Esophagus (tissue), 2 donors: Measurements from ENCODE around the gene TCP11. TPM values are rescaled to one million over a fixed set of nuclear protein-coding genes. Genes with fewer than 3 reads are reported as not detected.

Experiments
- H3K27ac ChIP-seq, 2 donors: one replicate each; pipeline ENCODE4 v1.5.1; 2013; ENCODE audit warnings: low read depth in 2 of 2, mild to moderate bottlenecking in 2 of 2, inconsistent platforms in 1 of 2, low read length in 1 of 2, moderate library complexity in 1 of 2
- H3K27me3 ChIP-seq, 2 donors: one replicate each; pipeline ENCODE4 v1.6.1; 2013; ENCODE audit warnings: low read length in 2 of 2, control low read depth in 1 of 2, mild to moderate bottlenecking in 1 of 2; ENCODE audit not compliant: insufficient read depth in 2 of 2, control insufficient read depth in 1 of 2
- H3K36me3 ChIP-seq, 2 donors: one replicate each; pipeline ENCODE4 v1.6.1; 2013; ENCODE audit warnings: low read length in 1 of 2; ENCODE audit not compliant: control insufficient read depth in 2 of 2, insufficient read depth in 2 of 2
- H3K4me1 ChIP-seq, 2 donors: one replicate each; pipeline ENCODE4 v1.6.1; 2013; ENCODE audit warnings: low read length in 1 of 2; ENCODE audit not compliant: control insufficient read depth in 2 of 2, insufficient read depth in 2 of 2
- H3K4me3 ChIP-seq, 2 donors: one replicate each; pipeline ENCODE4 v1.5.1; 2013; ENCODE audit warnings: low read length in 2 of 2, mild to moderate bottlenecking in 2 of 2, low read depth in 1 of 2, moderate library complexity in 1 of 2
- H3K9me3 ChIP-seq, 2 donors: one replicate each; pipeline ENCODE4 v1.6.1; 2013; ENCODE audit warnings: mild to moderate bottlenecking in 2 of 2, low read depth in 1 of 2, low read length in 1 of 2, moderate library complexity in 1 of 2; ENCODE audit not compliant: control insufficient read depth in 2 of 2, insufficient read depth in 1 of 2
- WGBS, 2 donors: extraction: QIAGEN DNeasy Blood & Tissue Kit; methylation state at CpG; one replicate each; pipeline ENCODE4 v1.1.7; 2013; 5-methylcytosine and 5-hydroxymethylcytosine counted together
- polyA plus RNA-seq, 2 donors: library from polyadenylated mRNA; stranded (reverse); fragments of 200-250 nt; gene quantifications; one replicate each; pipeline ENCODE4 v1.2.3, GENCODE V29; 2013
- donor health status: healthy with polysubstance abuse.
- donor health status: Bipolar disorder and iron deficiency.

TCP11 gene
- polyA plus RNA-seq, 2 donors: 0.02 TPM; not detected in 1

DNA sequence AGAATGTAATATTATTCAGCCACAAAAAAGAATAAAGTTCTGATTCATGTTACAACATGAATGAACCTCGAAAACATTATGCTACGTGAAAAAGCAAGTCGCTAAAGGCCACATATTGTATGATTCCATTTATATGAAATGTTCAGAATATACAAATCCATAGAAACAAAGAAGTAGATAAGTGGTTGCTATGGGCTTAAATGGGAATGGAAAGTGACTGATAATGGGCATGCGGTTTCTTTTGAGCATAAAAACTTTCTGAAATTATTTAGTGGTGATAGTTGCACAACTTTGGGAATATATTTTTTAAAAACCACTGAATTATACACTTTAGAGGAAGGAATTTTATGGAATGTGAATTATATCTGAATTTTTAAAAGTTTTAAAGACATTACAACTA lies 33.4 kb upstream of the TCP11 start:
- Histone ChIP-seq H3K27me3 (no peaks in the 10 kb centered on the region), H3K9me3 (peaks cover 0 to 2% of the 10 kb centered on the region in 2 donors), H3K27ac (no peak overlapping the region), H3K4me3 (no peak overlapping the region), H3K4me1 (no peaks in the 10 kb centered on the region), H3K36me3 (no peaks in the 10 kb centered on the region)
- 73 to 80% methylated on average over 4 of the region's 4 CpGs for WGBS, 2 donors

DNA sequence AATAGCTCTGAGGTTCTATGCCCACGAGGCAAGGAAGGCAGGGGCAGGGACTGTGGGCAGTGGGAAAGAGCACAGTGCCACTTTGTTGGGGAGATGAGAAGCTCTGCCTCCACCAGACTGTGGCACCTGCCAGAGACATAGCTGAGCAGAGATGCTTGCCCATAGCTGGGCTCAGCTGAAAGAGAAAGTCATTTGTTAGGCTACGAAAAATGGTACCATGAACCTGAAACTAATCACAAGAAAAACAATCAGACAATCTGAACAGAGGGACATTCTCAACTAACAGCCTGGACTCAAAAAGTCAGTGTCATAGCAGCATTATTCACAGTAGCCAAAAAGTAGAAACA lies 32.9 kb upstream of the TCP11 start:
- Histone ChIP-seq H3K36me3 (no peaks in the 10 kb centered on the region), H3K27ac (no peak overlapping the region), H3K9me3 (peaks cover 0 to 2% of the 10 kb centered on the region in 2 donors), H3K27me3 (no peaks in the 10 kb centered on the region), H3K4me1 (no peaks in the 10 kb centered on the region), H3K4me3 (no peak overlapping the region)
- WGBS, 2 donors: 69 to 76% methylated on average over 2 of the region's 2 CpGs

DNA sequence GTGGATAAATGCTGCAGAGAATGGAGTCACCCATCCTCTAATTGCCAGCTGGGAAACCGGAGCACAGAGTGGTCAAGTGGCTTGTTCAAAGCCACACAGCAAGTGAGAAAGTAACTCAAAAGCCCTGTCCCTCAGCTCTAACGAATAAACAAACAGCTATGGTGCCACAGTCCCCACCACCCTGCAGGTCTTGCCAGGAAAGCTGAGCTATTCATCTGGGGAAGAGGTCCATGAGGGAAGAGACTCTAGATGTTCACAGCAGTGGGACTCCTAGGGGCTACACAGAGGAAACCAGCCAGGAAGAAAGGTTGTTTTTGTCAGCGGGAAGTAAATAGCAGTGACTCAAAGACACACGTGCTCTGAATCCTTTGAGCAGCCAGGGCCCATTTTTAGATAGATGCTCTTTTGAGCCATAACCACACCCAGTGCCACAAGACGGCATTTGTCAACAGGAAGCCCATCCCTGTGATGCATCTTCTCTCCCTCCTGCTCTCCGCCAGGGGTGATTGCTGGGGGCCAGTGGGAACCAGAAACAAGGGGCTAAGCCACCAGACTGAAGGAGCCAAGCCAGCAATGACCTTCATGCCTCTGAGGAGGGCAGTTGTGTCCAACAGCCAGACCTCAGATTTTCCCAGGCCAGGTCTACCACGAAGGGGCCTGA lies 32.4 kb upstream of the TCP11 start:
- 61 to 71% methylated on average over 7 of the region's 7 CpGs for WGBS, 2 donors
- Histone ChIP-seq H3K4me1 (no peaks in the 10 kb centered on the region), H3K27ac (no peak overlapping the region), H3K27me3 (no peaks in the 10 kb centered on the region), H3K4me3 (no peak overlapping the region), H3K9me3 (peaks cover 0 to 2% of the 10 kb centered on the region in 2 donors), H3K36me3 (no peaks in the 10 kb centered on the region)

DNA sequence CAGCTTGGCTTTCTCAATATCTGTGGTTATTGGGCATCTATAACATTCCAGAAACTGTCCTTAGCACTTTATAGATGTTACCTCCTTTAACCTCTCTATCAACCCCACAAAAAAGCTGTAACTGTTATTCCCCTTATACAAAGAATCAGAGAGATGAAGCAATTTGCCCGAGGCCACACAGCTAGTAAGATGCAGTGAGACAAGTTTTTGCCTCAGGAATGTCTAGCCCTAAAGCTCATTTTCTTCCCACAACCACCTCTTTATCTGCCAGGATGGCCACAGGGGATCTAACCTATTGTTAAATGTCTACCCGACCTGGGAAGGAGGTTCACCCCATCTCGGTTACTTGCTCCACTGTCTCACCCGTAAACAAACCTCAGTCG lies 31.9 kb upstream of the TCP11 start:
- H3K36me3 ChIP-seq: no peaks in the 10 kb centered on the region
- WGBS, 2 donors: 56 to 62% methylated on average over 5 of the region's 5 CpGs
- no peaks in the 10 kb centered on the region for H3K27me3 ChIP-seq
- no peaks in the 10 kb centered on the region for H3K4me1 ChIP-seq
- no peak overlapping the region for H3K4me3 ChIP-seq
- peaks cover 0 to 2% of the 10 kb centered on the region in 2 donors for H3K9me3 ChIP-seq
- no peak overlapping the region for H3K27ac ChIP-seq

DNA sequence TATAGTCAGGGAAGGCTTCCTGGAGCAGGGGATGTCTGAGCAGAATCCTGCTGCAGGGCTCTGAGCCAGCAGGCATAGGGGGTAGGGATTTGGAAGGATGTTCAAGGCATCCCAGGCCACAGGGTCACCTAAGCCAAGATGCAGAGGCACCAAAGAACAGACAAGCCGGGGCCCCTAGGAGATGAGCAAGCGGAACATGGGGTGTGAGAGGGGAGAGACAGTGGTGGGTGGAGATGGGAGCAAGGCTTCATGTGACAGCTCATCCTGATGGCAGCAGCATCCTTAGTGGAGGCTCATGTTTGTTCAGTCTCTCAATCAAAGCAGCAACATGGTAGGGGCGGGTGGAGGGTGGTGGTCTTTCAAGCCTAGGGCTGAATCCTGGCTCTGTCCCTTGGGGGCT lies 29.8 kb upstream of the TCP11 start:
- 89 to 94% methylated on average over 3 of the region's 3 CpGs for WGBS, 2 donors
- Histone ChIP-seq H3K9me3 (peaks cover 0 to 2% of the 10 kb centered on the region in 2 donors), H3K27me3 (no peaks in the 10 kb centered on the region), H3K36me3 (no peaks in the 10 kb centered on the region), H3K4me3 (no peak overlapping the region), H3K27ac (no peak overlapping the region), H3K4me1 (peaks cover 0 to 8% of the 10 kb centered on the region in 2 donors)

DNA sequence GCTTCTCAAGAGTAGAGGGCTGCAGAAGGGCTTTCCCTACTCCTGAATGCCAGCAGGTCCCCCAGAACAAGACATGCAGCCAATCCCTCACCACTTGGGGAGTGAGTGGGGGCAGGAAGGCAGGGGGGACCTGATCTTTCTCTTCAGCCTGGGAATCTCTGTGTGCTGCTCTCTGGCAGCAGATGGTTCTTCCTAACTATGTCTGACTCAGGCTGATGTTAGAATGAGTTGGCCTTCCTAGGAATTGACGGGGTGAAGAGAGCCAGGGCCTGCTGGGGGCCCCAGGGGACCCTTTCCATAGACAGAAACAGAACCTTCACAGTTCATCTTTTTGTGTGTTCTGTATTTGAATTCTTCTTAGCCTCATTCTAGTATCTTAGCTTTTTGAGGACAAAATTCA lies 29.0 kb upstream of the TCP11 start:
- peaks cover under 1 to 11% of the 10 kb centered on the region in 2 donors for H3K4me1 ChIP-seq
- WGBS, 2 donors: 60 to 83% methylated on average over 1 of the region's 1 CpG
- H3K27me3 ChIP-seq: no peaks in the 10 kb centered on the region
- H3K9me3 ChIP-seq: peaks cover 0 to 2% of the 10 kb centered on the region in 2 donors
- no peaks in the 10 kb centered on the region for H3K36me3 ChIP-seq
- no peak overlapping the region for H3K4me3 ChIP-seq
- no peak overlapping the region for H3K27ac ChIP-seq

DNA sequence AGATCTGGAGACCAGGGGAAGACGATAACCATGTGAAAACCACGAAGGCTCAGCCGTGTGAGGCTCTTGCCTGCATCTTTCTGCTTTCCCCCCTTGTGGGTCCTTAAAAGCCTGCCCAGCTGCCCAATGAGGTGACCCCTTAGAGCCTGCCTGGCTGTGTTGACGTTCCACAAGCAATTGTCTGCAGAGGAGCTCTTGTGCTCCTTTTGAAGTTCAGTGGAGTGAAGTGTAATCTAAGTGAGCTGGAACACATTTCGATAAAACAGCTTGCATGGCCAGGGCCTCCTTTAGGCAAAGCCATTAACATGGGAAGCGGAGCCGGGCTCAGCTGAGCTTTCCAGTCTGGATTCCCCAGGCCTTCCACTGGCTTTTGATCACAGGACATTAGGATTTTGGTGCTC lies 27.3 kb upstream of the TCP11 start:
- 90 to 92% methylated on average over 7 of the region's 7 CpGs for WGBS, 2 donors

DNA sequence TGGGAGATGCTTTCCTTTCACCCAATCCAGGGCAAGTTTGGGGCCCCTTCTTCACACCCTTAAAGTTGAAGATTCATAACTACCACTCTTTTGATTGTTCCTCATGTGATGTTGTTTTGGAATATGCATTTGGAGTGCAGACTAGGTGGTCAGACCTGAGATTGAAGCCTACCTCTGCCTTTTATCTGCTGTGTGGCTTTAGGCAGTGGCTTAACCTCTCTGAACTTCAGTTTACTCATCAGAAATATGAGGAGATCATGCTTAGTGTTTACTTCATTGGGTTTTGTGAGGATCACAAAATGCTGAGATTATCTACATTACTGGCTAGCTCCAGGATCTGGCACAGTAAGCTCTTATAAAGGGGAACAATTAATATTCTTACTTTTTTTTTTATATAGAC lies 26.4 kb upstream of the TCP11 start:
- Histone ChIP-seq H3K4me3 (no peak overlapping the region), H3K9me3 (peaks cover 0 to 2% of the 10 kb centered on the region in 2 donors), H3K36me3 (no peaks in the 10 kb centered on the region), H3K27ac (no peak overlapping the region), H3K27me3 (no peaks in the 10 kb centered on the region), H3K4me1 (peaks cover 4 to 11% of the 10 kb centered on the region in 2 donors)

More for the DNA sequence above, 27.3 kb upstream of the TCP11 start:
- Histone ChIP-seq H3K36me3 (no peaks in the 10 kb centered on the region), H3K4me1 (peaks cover 4 to 11% of the 10 kb centered on the region in 2 donors), H3K9me3 (peaks cover 0 to 2% of the 10 kb centered on the region in 2 donors), H3K27ac (no peak overlapping the region), H3K27me3 (no peaks in the 10 kb centered on the region), H3K4me3 (no peak overlapping the region)

DNA sequence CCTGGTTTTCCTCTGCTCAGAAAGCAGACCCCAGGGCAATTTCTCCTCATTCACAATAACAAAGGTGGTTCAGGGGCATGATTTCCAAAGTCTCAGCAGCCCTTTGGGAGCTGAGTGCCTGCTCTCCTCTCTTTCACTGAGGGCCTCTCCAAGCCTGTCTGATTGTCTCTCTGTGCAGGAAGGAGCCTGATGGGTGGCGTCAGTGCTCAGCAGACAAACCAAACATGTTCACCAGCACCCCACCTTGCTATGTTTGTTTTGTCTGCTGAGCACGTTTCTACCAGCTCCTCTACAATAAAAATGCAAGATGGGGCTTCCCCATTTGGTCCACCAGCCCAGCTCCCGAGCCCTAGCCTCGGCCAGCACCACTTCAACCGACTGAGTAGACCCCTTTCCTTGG lies 25.4 kb upstream of the TCP11 start:
- no peaks in the 10 kb centered on the region for H3K27me3 ChIP-seq
- peaks cover 4 to 11% of the 10 kb centered on the region in 2 donors for H3K4me1 ChIP-seq
- peak overlapping the region; percentile 59 to 60 for H3K27ac ChIP-seq
- 50 to 52% methylated on average over 5 of the region's 5 CpGs for WGBS, 2 donors
- no peaks in the 10 kb centered on the region for H3K36me3 ChIP-seq
- H3K4me3 ChIP-seq: no peak overlapping the region
- peaks cover 0 to 2% of the 10 kb centered on the region in 2 donors for H3K9me3 ChIP-seq

DNA sequence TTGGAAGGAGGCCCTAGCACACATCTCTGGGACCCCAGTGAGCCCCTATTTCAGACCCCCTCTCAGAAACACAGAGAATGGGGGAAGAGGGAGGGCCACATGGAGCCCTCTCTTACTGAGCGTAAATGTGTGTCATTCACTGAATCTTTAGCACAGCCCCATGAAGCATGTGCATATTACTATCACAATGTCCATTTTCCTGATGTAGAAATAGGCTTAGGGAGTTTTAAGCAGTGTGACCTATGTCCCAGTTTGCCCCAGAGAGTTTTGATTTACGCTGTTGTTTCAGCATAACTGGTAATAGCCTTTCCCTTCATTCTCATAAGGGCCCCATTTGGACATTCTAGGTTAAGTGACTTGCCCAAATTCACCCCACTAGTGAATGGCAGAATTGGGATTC lies 25.0 kb upstream of the TCP11 start:
- 84 to 94% methylated on average over 2 of the region's 2 CpGs for WGBS, 2 donors
- H3K4me3 ChIP-seq: no peak overlapping the region
- no peaks in the 10 kb centered on the region for H3K27me3 ChIP-seq
- peak overlapping the region; percentile 59 to 60 for H3K27ac ChIP-seq
- H3K36me3 ChIP-seq: no peaks in the 10 kb centered on the region
- H3K4me1 ChIP-seq: peaks cover 4 to 11% of the 10 kb centered on the region in 2 donors
- H3K9me3 ChIP-seq: peaks cover 0 to 2% of the 10 kb centered on the region in 2 donors
